Endothelial cell (in vitro differentiated cells): ENCODE data around the gene DDX41. TPM values are rescaled to one million over a fixed set of nuclear protein-coding genes. Genes with fewer than 3 reads are reported as not detected.

Experiments
- DNase-seq: peaks from one replicate; pipeline ENCODE4 v3.0.0; 2021; ENCODE audit warnings: low spot score
- H3K27ac Mint-ChIP-seq: one replicate; pipeline ENCODE4 v1.8.0; 2021; ENCODE audit warnings: mixed read lengths, inconsistent platforms; ENCODE audit not compliant: unreplicated experiment
- H3K27me3 Mint-ChIP-seq: one replicate; pipeline ENCODE4 v1.8.0; 2021; ENCODE audit warnings: mild to moderate bottlenecking, moderate library complexity, mixed read lengths, inconsistent platforms; ENCODE audit not compliant: unreplicated experiment
- H3K36me3 Mint-ChIP-seq: one replicate; pipeline ENCODE4 v1.8.0; 2021; ENCODE audit warnings: mild to moderate bottlenecking, low read depth, mixed read lengths, inconsistent platforms; ENCODE audit not compliant: unreplicated experiment
- H3K4me1 Mint-ChIP-seq: one replicate; pipeline ENCODE4 v1.8.0; 2021; ENCODE audit warnings: mild to moderate bottlenecking, mixed read lengths, inconsistent platforms; ENCODE audit not compliant: unreplicated experiment
- H3K4me3 Mint-ChIP-seq: one replicate; pipeline ENCODE4 v1.8.0; 2021; ENCODE audit warnings: mild to moderate bottlenecking, mixed read lengths, inconsistent platforms; ENCODE audit not compliant: unreplicated experiment
- H3K9me3 Mint-ChIP-seq: one replicate; pipeline ENCODE4 v1.8.0; 2021; ENCODE audit warnings: mixed read lengths, inconsistent platforms; ENCODE audit not compliant: unreplicated experiment
- CTCF ChIP-seq: fragments of 200-600 bp; sonication (generic); IDR thresholded peaks from one replicate; pipeline ENCODE4 v1.5.0; 2021; ENCODE audit warnings: antibody characterized with exemption; ENCODE audit not compliant: unreplicated experiment
- total RNA-seq: library from RNA; stranded (reverse); fragmentation: NEBNext Ultra II Directional; extraction: Animal tissue kit (Norgen Biotek cat#: 25700); gene quantifications from one replicate; pipeline ENCODE4 v1.2.1, GENCODE V29; 2021; ENCODE audit not compliant: unreplicated experiment

The DDX41 gene
- total RNA-seq, 1 donor from 2014 or later: 125 TPM

- TF ChIP-seq CTCF: no peak
- H3K4me3 Mint-ChIP-seq: no peak overlapping the region
- H3K27me3 Mint-ChIP-seq: peaks cover 14% of the 10 kb centered on the region
- no peaks in the 10 kb centered on the region for H3K9me3 Mint-ChIP-seq
- peaks cover 29% of the 10 kb centered on the region for H3K36me3 Mint-ChIP-seq
- H3K27ac Mint-ChIP-seq: peak overlapping the region; percentile 84
- no peak for DNase-seq
- peaks cover 29% of the 10 kb centered on the region for H3K4me1 Mint-ChIP-seq
Observed at GRCh38 chr5:177508221-177508611, 8.5 kb downstream of the DDX41 start.

- H3K4me1 Mint-ChIP-seq: peaks cover 31% of the 10 kb centered on the region
- H3K27ac Mint-ChIP-seq: peak overlapping the region; percentile 84
- H3K36me3 Mint-ChIP-seq: peaks cover 32% of the 10 kb centered on the region
- no peaks in the 10 kb centered on the region for H3K9me3 Mint-ChIP-seq
- peak overlapping the region; percentile 85 for H3K4me3 Mint-ChIP-seq
- TF ChIP-seq CTCF: no peak
- peaks cover 14% of the 10 kb centered on the region for H3K27me3 Mint-ChIP-seq
- no peak for DNase-seq
Observed at GRCh38 chr5:177507596-177508220, 9.1 kb downstream of the DDX41 start.

GRCh38 chr5:177507165-177507564, 9.6 kb downstream of the DDX41 start:
- TF ChIP-seq CTCF: peak; percentile 52
- peak overlapping the region; percentile 56 for H3K4me3 Mint-ChIP-seq
- no peaks in the 10 kb centered on the region for H3K9me3 Mint-ChIP-seq
- H3K27me3 Mint-ChIP-seq: peaks cover 15% of the 10 kb centered on the region
- peak overlapping the region; percentile 84 for H3K27ac Mint-ChIP-seq
- peaks cover 38% of the 10 kb centered on the region for H3K36me3 Mint-ChIP-seq
- no peak for DNase-seq
- peaks cover 35% of the 10 kb centered on the region for H3K4me1 Mint-ChIP-seq

GRCh38 chr5:177505075-177505474, 11.7 kb downstream of the DDX41 start:
- DNase-seq: no peak
- Mint-ChIP-seq H3K4me3 (no peak overlapping the region), H3K27ac (peak overlapping the region; percentile 57), H3K9me3 (no peaks in the 10 kb centered on the region), H3K4me1 (peaks cover 36% of the 10 kb centered on the region), H3K36me3 (peaks cover 29% of the 10 kb centered on the region), H3K27me3 (peaks cover 15% of the 10 kb centered on the region)
- no peak for TF ChIP-seq CTCF

GRCh38 chr5:177504086-177505056, 12.4 kb downstream of the DDX41 start:
- no peak overlapping the region for H3K27ac Mint-ChIP-seq
- H3K4me3 Mint-ChIP-seq: no peak overlapping the region
- peaks cover 29% of the 10 kb centered on the region for H3K36me3 Mint-ChIP-seq
- H3K9me3 Mint-ChIP-seq: no peaks in the 10 kb centered on the region
- H3K27me3 Mint-ChIP-seq: peaks cover 14% of the 10 kb centered on the region
- no peak for DNase-seq
- TF ChIP-seq CTCF: no peak
- H3K4me1 Mint-ChIP-seq: peaks cover 29% of the 10 kb centered on the region
